Upper lobe of left lung (tissue), 6 donors: Measurements from ENCODE around the gene OR2F1. TPM values are rescaled to one million over a fixed set of nuclear protein-coding genes. Genes with fewer than 3 reads are reported as not detected.

ENCODE experiments used
- ATAC-seq, 2 donors: fragments of 200-7000 bp; cut with Tn5 transposase; one replicate each; pipeline ENCODE4 v1.9.1; 2022; ENCODE audit warnings: mild to moderate bottlenecking in 2 of 2, moderate library complexity in 2 of 2; ENCODE audit not compliant: low FRiP score in 2 of 2
- DNase-seq, 2 donors: peaks; one replicate each; pipeline ENCODE4 v3.0.0-alpha.2; 2019 to 2020
- H3K27ac ChIP-seq, 4 donors: fragments of 200-600 bp; sonication (generic); one replicate each; pipeline ENCODE4 v1.5.1; 2016 to 2019
- H3K27me3 ChIP-seq, 4 donors: fragments of 200-600 bp; sonication (generic); one replicate each; pipeline ENCODE4 v1.5.1; 2017 to 2019
- H3K36me3 ChIP-seq, 4 donors: fragments of 200-600 bp; sonication (generic); one replicate each; pipeline ENCODE4 v1.5.1; 2016 to 2019
- H3K4me1 ChIP-seq, 4 donors: fragments of 200-600 bp; sonication (generic); one replicate each; pipeline ENCODE4 v1.5.1; 2018 to 2019
- H3K4me3 ChIP-seq, 4 donors: fragments of 200-600 bp; sonication (generic); one replicate each; pipeline ENCODE4 v1.5.1; 2017 to 2019; ENCODE audit warnings: mild to moderate bottlenecking in 2 of 4, moderate library complexity in 1 of 4
- H3K9me3 ChIP-seq, 4 donors: fragments of 200-600 bp; sonication (generic); one replicate each; pipeline ENCODE4 v1.5.1; 2018 to 2019
- EP300 ChIP-seq, 4 donors: sonication (generic); formaldehyde crosslinking; IDR thresholded peaks; one replicate each; pipeline ENCODE4 v1.5.1; 2017; ENCODE audit warnings: antibody characterized with exemption in 4 of 4, control low read depth in 2 of 4
- POLR2A ChIP-seq, 4 donors: fragments of 450-650 bp; IDR thresholded peaks; one replicate each; pipeline ENCODE4 v1.5.1; 2016 to 2017; ENCODE audit warnings: antibody characterized with exemption in 4 of 4, mild to moderate bottlenecking in 2 of 4
- POLR2AphosphoS5 ChIP-seq, 2 donors: sonication (generic); formaldehyde crosslinking; IDR thresholded peaks; one replicate each; pipeline ENCODE4 v1.5.1; 2017; ENCODE audit warnings: antibody characterized with exemption in 2 of 2
- WGBS, 2 donors: methylation state at CpG; one replicate each; pipeline ENCODE4 v1.1.5; 2017 to 2018; 5-methylcytosine and 5-hydroxymethylcytosine counted together
- total RNA-seq, 6 donors: library from RNA; depleted of rRNA in 4 of 6; stranded (reverse); fragments of >200 nt in 4 of 6; gene quantifications; one replicate each; pipeline versions ENCODE4 v1.1.0 to v1.2.1, GENCODE V29; 2016 to 2021
- TF ChIP-seq, protein P1 (sequence below), 6 experiments: fragments of 450-650 bp in 4 of 6; fragments of 200-600 bp in 2 of 6; sonication (generic) in 2 of 6; IDR thresholded peaks; one replicate each; pipeline ENCODE4 v1.5.1; 2016 to 2019; ENCODE audit warnings: antibody characterized with exemption in 6 of 6
- donor health status: DM: no; HTN: no; CAD: no; lungs with moderate emphysema.
- donor health status: DM: no; HTN: yes; CAD: no; lungs with severe emphysema.

The OR2F1 gene
- total RNA-seq, 6 donors from 2014 or later, result not detected

DNA sequence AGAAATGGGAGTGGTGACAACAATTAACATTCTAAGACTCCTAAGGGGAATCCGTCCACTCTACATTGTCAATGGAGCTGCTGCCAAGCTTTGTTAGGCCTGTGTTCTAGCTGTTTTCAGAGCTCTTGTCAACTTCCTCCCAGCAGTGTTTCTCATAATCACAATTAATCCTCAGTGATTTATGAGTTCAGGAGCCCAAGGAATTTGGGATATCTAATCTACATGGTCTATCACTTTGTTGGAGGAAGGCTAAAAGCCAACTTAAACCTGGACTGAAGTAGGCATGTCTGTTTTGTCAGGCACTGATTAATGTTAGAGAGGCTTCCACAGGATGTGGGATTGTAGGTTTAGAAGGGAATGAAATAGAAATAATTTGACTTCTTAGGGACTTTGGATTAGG, 29.8 kb upstream of the OR2F1 start:
- H3K4me1 ChIP-seq, result no peaks in the 10 kb centered on the region

DNA sequence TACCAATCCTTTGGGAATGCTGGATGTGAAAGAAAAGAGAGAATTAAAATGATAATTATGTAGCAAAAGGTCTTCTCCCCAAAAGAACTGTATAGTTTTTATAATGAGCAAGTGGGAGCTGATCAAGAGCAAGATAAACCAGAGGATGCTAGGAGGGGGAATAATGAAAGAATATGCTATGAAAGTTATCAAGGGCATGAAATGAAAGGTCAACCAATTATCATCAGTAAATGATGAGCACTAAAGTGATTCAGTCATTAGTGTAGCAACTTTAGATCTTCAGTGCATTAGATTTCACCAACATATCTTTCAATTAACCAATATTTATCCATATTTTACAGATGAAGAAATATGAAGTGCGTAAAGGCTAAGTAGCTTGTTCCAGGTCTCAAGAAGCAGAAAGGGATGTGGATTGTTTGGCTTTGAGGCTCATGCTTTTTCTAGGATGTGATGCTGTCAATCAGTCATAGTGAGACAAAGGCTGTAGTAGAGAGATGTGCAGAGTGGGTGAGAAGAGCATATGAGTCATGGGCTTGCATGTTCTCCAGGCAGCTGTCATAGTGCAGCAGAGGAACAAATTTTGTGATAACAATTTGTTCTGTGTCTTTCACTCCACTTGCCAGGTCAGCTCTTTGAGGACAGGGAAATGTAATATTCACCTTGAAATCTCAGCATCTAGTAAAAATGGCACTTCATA, 25.3 kb upstream of the OR2F1 start:
- TF ChIP-seq EP300 (IDR thresholded peaks at IDR 0.05), result no peak
- TF ChIP-seq, protein P1, sequence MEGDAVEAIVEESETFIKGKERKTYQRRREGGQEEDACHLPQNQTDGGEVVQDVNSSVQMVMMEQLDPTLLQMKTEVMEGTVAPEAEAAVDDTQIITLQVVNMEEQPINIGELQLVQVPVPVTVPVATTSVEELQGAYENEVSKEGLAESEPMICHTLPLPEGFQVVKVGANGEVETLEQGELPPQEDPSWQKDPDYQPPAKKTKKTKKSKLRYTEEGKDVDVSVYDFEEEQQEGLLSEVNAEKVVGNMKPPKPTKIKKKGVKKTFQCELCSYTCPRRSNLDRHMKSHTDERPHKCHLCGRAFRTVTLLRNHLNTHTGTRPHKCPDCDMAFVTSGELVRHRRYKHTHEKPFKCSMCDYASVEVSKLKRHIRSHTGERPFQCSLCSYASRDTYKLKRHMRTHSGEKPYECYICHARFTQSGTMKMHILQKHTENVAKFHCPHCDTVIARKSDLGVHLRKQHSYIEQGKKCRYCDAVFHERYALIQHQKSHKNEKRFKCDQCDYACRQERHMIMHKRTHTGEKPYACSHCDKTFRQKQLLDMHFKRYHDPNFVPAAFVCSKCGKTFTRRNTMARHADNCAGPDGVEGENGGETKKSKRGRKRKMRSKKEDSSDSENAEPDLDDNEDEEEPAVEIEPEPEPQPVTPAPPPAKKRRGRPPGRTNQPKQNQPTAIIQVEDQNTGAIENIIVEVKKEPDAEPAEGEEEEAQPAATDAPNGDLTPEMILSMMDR (IDR thresholded peaks at IDR 0.05), result no peak
- TF ChIP-seq POLR2A (IDR thresholded peaks at IDR 0.05), result no peak
- no peak for TF ChIP-seq POLR2AphosphoS5 (IDR thresholded peaks at IDR 0.05)
- no peak for ATAC-seq
- 88 to 95% methylated on average over 1 of the region's 1 CpG for WGBS, 2 donors

More for the DNA sequence above, 29.8 kb upstream of the OR2F1 start:
- DNase-seq (no peak), ATAC-seq (no peak)
- Histone ChIP-seq H3K27ac (no peak overlapping the region), H3K4me3 (no peak overlapping the region), H3K36me3 (no peaks in the 10 kb centered on the region), H3K27me3 (no peaks in the 10 kb centered on the region), H3K9me3 (no peaks in the 10 kb centered on the region)
- WGBS, 2 donors, result 20 to 86% methylated on average over 1 of the region's 1 CpG
- TF ChIP-seq, protein P1 (IDR thresholded peaks at IDR 0.05), result no peak
- TF ChIP-seq POLR2AphosphoS5 (IDR thresholded peaks at IDR 0.05), result no peak
- no peak for TF ChIP-seq EP300 (IDR thresholded peaks at IDR 0.05)
- no peak for TF ChIP-seq POLR2A (IDR thresholded peaks at IDR 0.05)

DNA sequence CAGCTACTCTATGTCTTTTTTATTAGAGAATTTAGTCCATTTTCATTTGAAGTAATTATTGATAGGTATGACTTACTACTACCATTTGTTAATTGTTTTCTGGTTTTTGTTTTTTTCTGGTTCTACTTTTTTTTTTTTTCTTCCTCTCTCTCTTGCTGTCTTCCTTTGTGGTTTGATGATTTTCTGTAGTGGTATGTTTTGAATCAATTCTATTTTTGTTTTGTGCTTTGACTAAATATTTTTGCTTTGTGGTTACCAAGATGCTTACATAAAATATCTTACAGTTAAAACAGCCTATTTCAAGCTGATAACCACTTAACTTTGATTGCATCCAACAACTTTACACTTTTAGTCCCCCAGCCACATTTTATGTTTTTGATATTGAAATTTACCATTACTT, 22.9 kb upstream of the OR2F1 start:
- H3K4me1 ChIP-seq, result no peaks in the 10 kb centered on the region
- H3K36me3 ChIP-seq, result no peaks in the 10 kb centered on the region
- no peak overlapping the region for H3K27ac ChIP-seq
- H3K27me3 ChIP-seq, result no peaks in the 10 kb centered on the region
- H3K4me3 ChIP-seq, result no peak overlapping the region
- DNase-seq (no peak), ATAC-seq (no peak)
- H3K9me3 ChIP-seq, result no peaks in the 10 kb centered on the region
- TF ChIP-seq, protein P1 (IDR thresholded peaks at IDR 0.05), result no peak
- no peak for TF ChIP-seq EP300 (IDR thresholded peaks at IDR 0.05)
- no peak for TF ChIP-seq POLR2AphosphoS5 (IDR thresholded peaks at IDR 0.05)
- TF ChIP-seq POLR2A (IDR thresholded peaks at IDR 0.05), result no peak

More for the DNA sequence above, 25.3 kb upstream of the OR2F1 start:
- Histone ChIP-seq H3K27ac (no peak overlapping the region), H3K36me3 (no peaks in the 10 kb centered on the region), H3K4me1 (no peaks in the 10 kb centered on the region), H3K27me3 (no peaks in the 10 kb centered on the region), H3K4me3 (no peak overlapping the region), H3K9me3 (no peaks in the 10 kb centered on the region)
- no peak for DNase-seq

DNA sequence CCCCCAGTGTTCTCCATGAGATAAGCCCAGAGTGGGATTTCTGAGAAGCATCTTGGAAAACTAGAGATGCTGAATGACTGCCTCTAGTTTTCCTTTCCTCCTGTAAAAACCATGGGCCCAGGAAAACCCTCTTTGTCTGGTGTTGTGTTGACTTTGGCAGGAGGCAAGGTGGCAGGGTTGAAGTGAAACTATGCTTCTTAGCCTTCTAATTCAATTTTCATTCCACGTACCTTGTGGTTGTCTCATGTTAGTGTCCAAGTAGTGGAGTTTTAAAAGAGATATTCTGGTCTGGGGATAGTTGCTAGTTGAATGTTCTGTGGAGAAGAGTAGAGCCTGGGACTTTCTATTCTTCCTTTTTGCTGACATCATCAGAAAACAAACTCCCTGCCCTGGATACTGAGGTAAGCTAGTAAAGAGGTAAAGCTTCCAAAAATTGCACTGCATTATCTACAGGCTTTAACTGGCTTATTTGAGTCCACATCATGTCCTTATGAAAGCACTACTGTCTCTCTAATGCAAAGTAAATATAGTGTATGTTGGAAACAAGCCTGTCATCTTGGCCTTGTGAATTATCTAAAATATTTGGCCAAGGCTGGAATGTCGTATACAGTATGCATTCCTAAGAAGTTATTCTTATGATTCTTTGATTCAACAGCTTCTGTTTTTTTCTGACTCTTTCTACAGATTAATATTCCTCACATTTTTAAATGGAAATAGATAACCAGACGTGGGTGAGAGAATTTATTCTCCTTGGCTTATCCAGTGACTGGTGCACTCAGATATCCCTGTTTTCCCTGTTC, 19.9 kb upstream of the OR2F1 start, which contains the start of gene OR2F2:
OR2F2 (plus strand) TSS at position 708 of the 800 bp plus-strand sequence; CDS start at position 708, 0 bp downstream.
- DNase-seq (no peak), ATAC-seq (no peak)
- TF ChIP-seq POLR2AphosphoS5 (IDR thresholded peaks at IDR 0.05), result no peak
- no peak for TF ChIP-seq POLR2A (IDR thresholded peaks at IDR 0.05)
- TF ChIP-seq, protein P1 (IDR thresholded peaks at IDR 0.05), result no peak
- no peak for TF ChIP-seq EP300 (IDR thresholded peaks at IDR 0.05)
- Histone ChIP-seq H3K36me3 (no peaks in the 10 kb centered on the region), H3K4me1 (no peaks in the 10 kb centered on the region), H3K9me3 (no peaks in the 10 kb centered on the region), H3K4me3 (no peak within 1 kb of the TSS), H3K27me3 (no peaks in the 10 kb centered on the region), H3K27ac (no peak within 1 kb of the TSS)
- 69 to 80% methylated on average over 3 of the region's 3 CpGs for WGBS, 2 donors
